ENCODE results near the gene MAP3K7CL.

DNA sequence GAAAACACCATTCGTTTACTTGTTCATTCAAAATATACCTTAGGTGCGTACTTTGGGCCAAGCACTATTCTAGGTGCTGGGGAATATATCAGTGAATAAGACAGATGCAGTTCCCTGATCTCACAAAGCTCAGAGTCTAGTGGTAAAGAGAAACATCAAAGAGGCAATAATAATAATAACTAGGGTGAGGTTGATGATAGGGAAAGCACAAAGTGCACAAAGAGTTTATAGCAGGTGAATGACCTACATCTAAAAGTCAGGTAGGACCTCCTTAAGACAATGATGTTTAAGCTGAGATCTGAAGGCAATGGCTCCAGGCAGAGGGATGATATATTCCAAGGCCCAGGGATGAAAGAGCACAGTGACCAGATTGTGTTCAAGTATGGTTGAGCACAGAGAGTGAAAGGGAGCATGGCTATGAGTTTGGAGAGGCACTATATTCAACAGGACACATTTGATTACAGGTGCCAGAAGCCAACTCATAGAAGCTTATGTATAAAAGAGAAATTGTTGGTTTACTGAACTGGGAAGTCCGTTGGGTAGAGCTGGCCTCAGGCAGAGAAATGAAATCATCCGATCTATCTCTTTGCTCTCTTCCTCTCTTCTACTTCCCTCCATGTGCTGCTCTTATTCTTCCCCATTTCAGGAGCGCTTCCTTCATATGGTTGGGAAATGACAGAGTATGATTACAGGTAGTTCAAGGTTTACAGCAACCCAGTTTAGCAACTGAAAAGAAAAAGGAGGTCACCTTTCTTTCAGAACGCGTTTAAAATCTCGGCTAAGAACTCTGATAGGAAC lies 34.0 kb upstream of the MAP3K7CL start:
- TF ChIP-seq, protein P1, sequence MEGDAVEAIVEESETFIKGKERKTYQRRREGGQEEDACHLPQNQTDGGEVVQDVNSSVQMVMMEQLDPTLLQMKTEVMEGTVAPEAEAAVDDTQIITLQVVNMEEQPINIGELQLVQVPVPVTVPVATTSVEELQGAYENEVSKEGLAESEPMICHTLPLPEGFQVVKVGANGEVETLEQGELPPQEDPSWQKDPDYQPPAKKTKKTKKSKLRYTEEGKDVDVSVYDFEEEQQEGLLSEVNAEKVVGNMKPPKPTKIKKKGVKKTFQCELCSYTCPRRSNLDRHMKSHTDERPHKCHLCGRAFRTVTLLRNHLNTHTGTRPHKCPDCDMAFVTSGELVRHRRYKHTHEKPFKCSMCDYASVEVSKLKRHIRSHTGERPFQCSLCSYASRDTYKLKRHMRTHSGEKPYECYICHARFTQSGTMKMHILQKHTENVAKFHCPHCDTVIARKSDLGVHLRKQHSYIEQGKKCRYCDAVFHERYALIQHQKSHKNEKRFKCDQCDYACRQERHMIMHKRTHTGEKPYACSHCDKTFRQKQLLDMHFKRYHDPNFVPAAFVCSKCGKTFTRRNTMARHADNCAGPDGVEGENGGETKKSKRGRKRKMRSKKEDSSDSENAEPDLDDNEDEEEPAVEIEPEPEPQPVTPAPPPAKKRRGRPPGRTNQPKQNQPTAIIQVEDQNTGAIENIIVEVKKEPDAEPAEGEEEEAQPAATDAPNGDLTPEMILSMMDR (IDR thresholded peaks at IDR 0.05; ENCODE audit: insufficient read depth, low read length), result no peak
- TF ChIP-seq POLR2AphosphoS5 (IDR thresholded peaks at IDR 0.05; ENCODE audit: low read depth) (no peak), SPI1 (IDR thresholded peaks at IDR 0.05; ENCODE audit: borderline replicate concordance, low read depth) (peak; percentile 67; the same call in 1 of the 2 replicates)
- TF ChIP-seq, protein P2, sequence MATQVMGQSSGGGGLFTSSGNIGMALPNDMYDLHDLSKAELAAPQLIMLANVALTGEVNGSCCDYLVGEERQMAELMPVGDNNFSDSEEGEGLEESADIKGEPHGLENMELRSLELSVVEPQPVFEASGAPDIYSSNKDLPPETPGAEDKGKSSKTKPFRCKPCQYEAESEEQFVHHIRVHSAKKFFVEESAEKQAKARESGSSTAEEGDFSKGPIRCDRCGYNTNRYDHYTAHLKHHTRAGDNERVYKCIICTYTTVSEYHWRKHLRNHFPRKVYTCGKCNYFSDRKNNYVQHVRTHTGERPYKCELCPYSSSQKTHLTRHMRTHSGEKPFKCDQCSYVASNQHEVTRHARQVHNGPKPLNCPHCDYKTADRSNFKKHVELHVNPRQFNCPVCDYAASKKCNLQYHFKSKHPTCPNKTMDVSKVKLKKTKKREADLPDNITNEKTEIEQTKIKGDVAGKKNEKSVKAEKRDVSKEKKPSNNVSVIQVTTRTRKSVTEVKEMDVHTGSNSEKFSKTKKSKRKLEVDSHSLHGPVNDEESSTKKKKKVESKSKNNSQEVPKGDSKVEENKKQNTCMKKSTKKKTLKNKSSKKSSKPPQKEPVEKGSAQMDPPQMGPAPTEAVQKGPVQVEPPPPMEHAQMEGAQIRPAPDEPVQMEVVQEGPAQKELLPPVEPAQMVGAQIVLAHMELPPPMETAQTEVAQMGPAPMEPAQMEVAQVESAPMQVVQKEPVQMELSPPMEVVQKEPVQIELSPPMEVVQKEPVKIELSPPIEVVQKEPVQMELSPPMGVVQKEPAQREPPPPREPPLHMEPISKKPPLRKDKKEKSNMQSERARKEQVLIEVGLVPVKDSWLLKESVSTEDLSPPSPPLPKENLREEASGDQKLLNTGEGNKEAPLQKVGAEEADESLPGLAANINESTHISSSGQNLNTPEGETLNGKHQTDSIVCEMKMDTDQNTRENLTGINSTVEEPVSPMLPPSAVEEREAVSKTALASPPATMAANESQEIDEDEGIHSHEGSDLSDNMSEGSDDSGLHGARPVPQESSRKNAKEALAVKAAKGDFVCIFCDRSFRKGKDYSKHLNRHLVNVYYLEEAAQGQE (IDR thresholded peaks at IDR 0.05; ENCODE audit: insufficient replicate concordance, low read depth), result no peak
